Trophoblast cell (in vitro differentiated cells and primary cell): ENCODE measurements around the gene SLC48A1.

Experiments
- DNase-seq, 2 donors: peaks; one replicate each; pipeline ENCODE4 v3.0.0-alpha.2; 2016
- H2AFZ ChIP-seq: 2 replicates; pipeline ENCODE4 v1.6.1; 2013; ENCODE audit warnings: low read length, moderate library complexity, mild to moderate bottlenecking; ENCODE audit not compliant: insufficient read depth, poor library complexity
- H2AK5ac ChIP-seq: 2 replicates; pipeline ENCODE4 v1.6.1; 2013; ENCODE audit warnings: mild to moderate bottlenecking, low read length
- H2BK120ac ChIP-seq: 2 replicates; pipeline ENCODE4 v1.6.1; 2013; ENCODE audit warnings: low read length, mild to moderate bottlenecking, moderate library complexity; ENCODE audit not compliant: insufficient read depth, poor library complexity
- H2BK12ac ChIP-seq: 2 replicates; pipeline ENCODE4 v1.6.1; 2013; ENCODE audit warnings: mild to moderate bottlenecking, low read length, moderate library complexity
- H2BK5ac ChIP-seq: 2 replicates; pipeline ENCODE4 v1.6.1; 2013; ENCODE audit warnings: low read length, low read depth, moderate library complexity, mild to moderate bottlenecking; ENCODE audit not compliant: poor library complexity
- H3K14ac ChIP-seq: 2 replicates; pipeline ENCODE4 v1.6.1; 2013; ENCODE audit warnings: mild to moderate bottlenecking, low read length
- H3K18ac ChIP-seq: 2 replicates; pipeline ENCODE4 v1.6.1; 2013; ENCODE audit warnings: mild to moderate bottlenecking, low read length
- H3K23ac ChIP-seq: 2 replicates; pipeline ENCODE4 v1.6.1; 2013; ENCODE audit warnings: low read length
- H3K27ac ChIP-seq: 2 replicates; pipeline ENCODE4 v1.5.1; 2013; ENCODE audit warnings: low read depth, mild to moderate bottlenecking, inconsistent platforms, low read length, moderate library complexity
- H3K27me3 ChIP-seq: 2 replicates; pipeline ENCODE4 v1.6.1; 2013; ENCODE audit warnings: inconsistent platforms, mild to moderate bottlenecking, low read length, moderate library complexity; ENCODE audit not compliant: insufficient read depth
- H3K36me3 ChIP-seq, 2 experiments: 1 replicate in 1 of 2; 2 replicates in 1 of 2; pipeline ENCODE4 v1.6.1; 2013; ENCODE audit warnings: low read length in 2 of 2, mild to moderate bottlenecking in 2 of 2, moderate library complexity in 1 of 2; ENCODE audit not compliant: insufficient read depth in 2 of 2, control insufficient read depth in 1 of 2
- H3K4ac ChIP-seq: 2 replicates; pipeline ENCODE4 v1.6.1; 2013; ENCODE audit warnings: low read depth, mild to moderate bottlenecking, low read length, moderate library complexity
- H3K4me1 ChIP-seq, 2 experiments: 1 replicate in 1 of 2; 2 replicates in 1 of 2; pipeline ENCODE4 v1.6.1; 2013; ENCODE audit warnings: low read length in 2 of 2, mild to moderate bottlenecking in 2 of 2, moderate library complexity in 1 of 2; ENCODE audit not compliant: insufficient read depth in 2 of 2, control insufficient read depth in 1 of 2
- H3K4me2 ChIP-seq: 2 replicates; pipeline ENCODE4 v1.6.1; 2013; ENCODE audit warnings: inconsistent platforms, mild to moderate bottlenecking, low read length, moderate library complexity
- H3K4me3 ChIP-seq: 2 replicates; pipeline ENCODE4 v1.5.1; 2013; ENCODE audit warnings: mild to moderate bottlenecking, low read depth, low read length, inconsistent platforms
- H3K79me1 ChIP-seq: one replicate; pipeline ENCODE4 v1.6.1; 2013; ENCODE audit warnings: low read length
- H3K79me2 ChIP-seq: 2 replicates; pipeline ENCODE4 v1.6.1; 2013; ENCODE audit warnings: low read length, mild to moderate bottlenecking; ENCODE audit not compliant: control insufficient read depth, insufficient read depth, poor library complexity
- H3K9ac ChIP-seq: 2 replicates; pipeline ENCODE4 v1.6.1; 2013; ENCODE audit warnings: mild to moderate bottlenecking, low read length
- H3K9me3 ChIP-seq: 2 replicates; pipeline ENCODE4 v1.6.1; 2013; ENCODE audit warnings: low read depth, mild to moderate bottlenecking, control low read depth, inconsistent platforms, low read length; ENCODE audit not compliant: insufficient read depth
- H4K12ac ChIP-seq: 2 replicates; pipeline ENCODE4 v1.6.1; 2013; ENCODE audit warnings: low read depth, mild to moderate bottlenecking, low read length, moderate library complexity
- H4K8ac ChIP-seq: 2 replicates; pipeline ENCODE4 v1.6.1; 2013; ENCODE audit warnings: low read depth, mild to moderate bottlenecking, low read length, moderate library complexity
- H4K91ac ChIP-seq: one replicate; pipeline ENCODE4 v1.6.1; 2013; ENCODE audit warnings: low read depth, mild to moderate bottlenecking, low read length, moderate library complexity
- WGBS: extraction: QIAGEN DNeasy Blood & Tissue Kit; methylation state at CpG from one replicate; pipeline ENCODE4 v1.1.7; 2013; ENCODE audit warnings: missing lambda C conversion rate; ENCODE audit not compliant: insufficient read length, insufficient coverage; ENCODE audit errors: extremely low coverage; 5-methylcytosine and 5-hydroxymethylcytosine counted together

The SLC48A1 gene

DNA sequence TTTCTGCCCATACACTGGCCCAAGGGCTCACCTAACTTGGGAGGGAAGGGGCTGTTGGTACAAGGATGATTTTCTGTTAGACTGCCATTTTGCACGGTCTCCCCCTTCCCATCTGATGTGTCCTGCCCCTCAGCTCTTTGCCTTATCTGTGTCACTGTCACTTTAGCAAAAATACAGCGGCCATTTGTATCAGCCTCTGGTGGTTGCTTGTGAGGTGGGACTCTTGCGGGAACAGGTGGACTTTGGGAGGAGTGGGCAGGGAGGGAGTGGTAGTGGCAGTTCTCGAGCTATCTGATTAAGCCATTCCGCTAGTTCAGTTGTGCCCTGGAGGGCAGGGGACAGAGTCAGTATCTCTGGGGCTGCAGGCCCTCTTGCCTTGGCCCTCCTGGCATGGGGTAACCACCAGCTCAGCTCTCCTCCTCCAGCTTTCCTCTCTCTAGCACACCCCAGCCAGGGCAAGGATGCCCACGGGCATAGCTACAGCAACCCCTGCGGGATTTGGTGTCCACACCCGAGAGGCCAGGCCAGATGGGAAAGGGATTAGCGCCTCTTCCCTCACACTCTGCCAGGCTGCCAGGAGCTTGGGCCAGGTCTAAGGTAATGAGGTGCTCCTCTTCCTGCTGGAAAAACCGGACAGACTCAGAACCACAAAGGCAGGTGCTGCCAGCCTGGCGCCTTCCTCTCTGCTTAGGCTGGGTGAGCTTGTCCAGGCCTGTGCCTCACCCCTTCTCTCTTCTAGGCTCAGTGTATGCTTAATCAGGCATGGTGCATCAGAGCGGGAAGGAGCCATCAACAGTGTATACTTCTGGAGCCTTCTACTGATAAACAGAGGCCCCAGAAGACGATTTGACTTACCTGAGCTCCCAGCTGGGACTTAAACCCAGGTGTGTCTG, 8.7 kb downstream of the SLC48A1 start:
- Histone ChIP-seq H3K4me2 (no peak overlapping the region), H4K91ac (no peak overlapping the region), H3K23ac (no peak overlapping the region), H3K79me1 (peaks cover 2% of the 10 kb centered on the region), H2AFZ (no peak overlapping the region), H3K18ac (no peak overlapping the region), H4K8ac (no peak overlapping the region), H3K4ac (no peak overlapping the region), H3K27ac (no peak overlapping the region), H3K4me3 (no peak overlapping the region), H3K14ac (no peak overlapping the region), H3K79me2 (no peaks in the 10 kb centered on the region), H2AK5ac (no peak overlapping the region), H2BK120ac (no peak overlapping the region), H3K9ac (no peak overlapping the region), H3K36me3 (peaks cover 47 to 52% of the 10 kb centered on the region in 2 experiments), H3K9me3 (no peaks in the 10 kb centered on the region), H2BK5ac (no peak overlapping the region), H3K4me1 (peaks cover 2 to 10% of the 10 kb centered on the region in 2 experiments), H2BK12ac (no peak overlapping the region), H4K12ac (no peak overlapping the region), H3K27me3 (no peaks in the 10 kb centered on the region)
- DNase-seq = no peak
- no CpG with 5 or more reads among the region's 13 CpGs for WGBS

DNA sequence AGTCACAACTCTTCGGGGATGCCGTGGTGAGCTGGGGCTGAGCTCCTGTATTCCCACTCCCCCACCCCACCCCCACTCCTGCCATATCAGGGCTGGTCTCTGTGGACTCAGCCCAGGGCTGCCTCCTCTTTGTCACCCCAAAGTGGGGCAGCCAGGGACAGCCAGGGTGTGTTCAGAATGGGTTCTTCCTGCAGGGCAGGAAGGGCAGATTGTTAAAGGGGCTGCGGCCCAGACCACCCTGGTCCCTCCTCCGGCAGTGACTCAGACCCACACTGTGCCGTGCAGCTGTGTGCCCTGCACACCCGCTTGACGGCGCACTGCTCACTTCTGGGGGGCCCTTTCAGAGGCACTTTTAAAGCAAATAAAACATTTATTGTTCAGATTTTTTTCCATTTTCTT, 9.3 kb downstream of the SLC48A1 start:
- Histone ChIP-seq H3K4me1 (peaks cover 2 to 7% of the 10 kb centered on the region in 2 experiments), H3K4me3 (no peak overlapping the region), H3K4me2 (no peak overlapping the region), H3K14ac (no peak overlapping the region), H3K27ac (no peak overlapping the region), H3K9me3 (no peaks in the 10 kb centered on the region), H4K8ac (no peak overlapping the region), H3K18ac (no peak overlapping the region), H2AFZ (no peak overlapping the region), H4K91ac (no peak overlapping the region), H3K4ac (no peak overlapping the region), H2AK5ac (no peak overlapping the region), H3K36me3 (peaks cover 53 to 58% of the 10 kb centered on the region in 2 experiments), H2BK120ac (no peak overlapping the region), H3K79me1 (no peaks in the 10 kb centered on the region), H2BK12ac (no peak overlapping the region), H3K27me3 (no peaks in the 10 kb centered on the region), H3K23ac (no peak overlapping the region), H2BK5ac (no peak overlapping the region), H3K79me2 (no peaks in the 10 kb centered on the region), H3K9ac (no peak overlapping the region), H4K12ac (no peak overlapping the region)
- no CpG with 5 or more reads among the region's 8 CpGs for WGBS
- no peak for DNase-seq

DNA sequence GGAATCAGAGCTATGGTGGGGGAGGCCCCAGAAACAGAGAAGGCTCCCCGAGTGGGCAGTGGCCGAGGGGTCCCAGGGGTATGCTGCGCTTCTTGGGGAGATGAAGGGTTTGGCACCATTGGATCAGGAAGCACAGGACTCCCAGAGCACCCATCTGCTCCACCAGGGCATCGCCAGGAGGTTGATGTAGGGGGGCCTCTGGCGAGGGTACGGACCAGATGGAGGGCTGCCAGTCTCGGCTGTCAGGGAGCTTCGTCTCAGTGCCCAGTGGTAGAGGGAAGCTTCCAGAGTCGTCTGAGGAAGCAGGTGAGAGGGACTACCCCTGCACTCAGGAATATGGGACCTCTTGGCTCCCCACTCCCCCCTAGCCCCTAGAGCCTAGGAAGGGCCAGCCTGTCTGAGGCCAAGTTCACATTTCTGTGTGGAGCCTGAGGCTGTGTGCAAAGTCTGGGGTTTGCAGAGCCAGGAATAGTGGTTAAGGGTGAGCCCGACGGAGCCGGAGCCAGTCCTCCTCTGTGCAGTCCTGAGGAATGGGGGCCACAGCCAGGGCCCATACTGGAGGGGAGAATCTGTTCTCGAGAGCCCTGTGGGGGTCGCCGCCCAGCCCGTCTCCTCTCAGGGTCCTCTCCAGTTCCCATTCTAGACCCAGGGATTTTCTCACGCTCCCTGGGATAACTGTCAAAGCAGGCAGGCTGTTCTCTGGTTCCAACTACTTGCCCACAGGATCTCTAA, 10.2 kb downstream of the SLC48A1 start:
- Histone ChIP-seq H3K79me1 (no peaks in the 10 kb centered on the region), H3K18ac (no peak overlapping the region), H2BK120ac (no peak overlapping the region), H3K4ac (no peak overlapping the region), H3K27me3 (no peaks in the 10 kb centered on the region), H3K4me3 (no peak overlapping the region), H3K4me2 (no peak overlapping the region), H3K14ac (no peak overlapping the region), H4K8ac (no peak overlapping the region), H3K36me3 (peaks cover 61 to 67% of the 10 kb centered on the region in 2 experiments), H2AK5ac (no peak overlapping the region), H4K91ac (no peak overlapping the region), H3K9me3 (no peaks in the 10 kb centered on the region), H3K79me2 (no peaks in the 10 kb centered on the region), H2AFZ (no peak overlapping the region), H4K12ac (no peak overlapping the region), H2BK5ac (no peak overlapping the region), H2BK12ac (no peak overlapping the region), H3K4me1 (peaks cover 0 to under 1% of the 10 kb centered on the region in 2 experiments), H3K27ac (no peak overlapping the region), H3K9ac (no peak overlapping the region), H3K23ac (no peak overlapping the region)
- WGBS = no CpG with 5 or more reads among the region's 17 CpGs
- DNase-seq = no peak

DNA sequence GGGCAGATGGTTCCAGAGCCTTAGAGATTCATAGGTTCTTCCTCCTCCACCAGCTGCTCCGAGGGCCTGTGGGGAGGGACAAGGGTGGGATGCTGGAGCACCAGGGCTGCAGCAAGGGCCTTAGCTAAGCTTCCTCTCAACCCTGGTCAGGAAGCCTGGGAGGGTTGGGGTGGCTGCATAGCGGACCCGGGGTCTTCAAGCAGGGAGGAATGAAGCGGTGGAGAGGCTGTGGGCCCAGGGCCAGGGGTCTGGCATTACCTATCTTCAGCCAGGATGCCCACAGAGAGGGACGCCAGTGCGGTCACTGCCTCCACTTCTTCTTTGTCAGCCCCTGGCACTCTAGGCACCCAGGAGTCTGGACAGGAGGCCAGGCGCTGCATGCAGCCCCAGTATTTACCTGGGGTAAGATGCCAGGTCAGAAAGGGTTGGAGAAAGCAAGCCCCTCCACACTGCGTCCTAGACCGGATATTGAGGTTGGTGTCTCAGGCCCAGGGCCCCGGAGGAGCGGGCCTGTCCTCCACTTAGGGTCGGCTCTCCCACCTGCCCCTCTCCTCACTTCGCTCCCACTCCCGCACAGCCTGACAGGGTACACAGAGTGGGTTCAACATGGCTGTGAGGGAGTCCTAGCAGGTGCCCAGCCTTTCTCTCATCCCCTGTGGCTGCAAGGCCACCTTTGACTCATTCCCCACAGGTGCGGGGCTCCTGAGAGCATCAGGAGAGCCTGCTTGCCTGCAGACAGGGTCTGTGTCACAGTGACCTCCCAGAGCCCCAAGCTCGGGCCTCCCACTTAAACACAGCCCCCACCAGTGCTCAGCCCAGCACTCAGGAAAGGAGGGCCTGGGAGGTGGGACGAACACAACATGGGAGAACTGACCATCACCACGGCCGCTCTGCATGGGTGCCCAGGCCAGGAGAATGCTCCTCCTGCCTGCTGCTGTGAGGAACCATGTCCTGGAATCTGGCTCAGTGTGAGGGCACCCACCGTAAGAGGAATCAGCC, 11.1 kb downstream of the SLC48A1 start:
- no peak overlapping the region for H2BK5ac ChIP-seq
- H2BK120ac ChIP-seq = no peak overlapping the region
- H2BK12ac ChIP-seq = no peak overlapping the region
- no peaks in the 10 kb centered on the region for H3K27me3 ChIP-seq
- H2AK5ac ChIP-seq = no peak overlapping the region
- no peak overlapping the region for H4K91ac ChIP-seq
- no peak overlapping the region for H3K4me3 ChIP-seq
- no peak overlapping the region for H3K4ac ChIP-seq
- H3K9ac ChIP-seq = no peak overlapping the region
- H3K9me3 ChIP-seq = no peaks in the 10 kb centered on the region
- no peak overlapping the region for H2AFZ ChIP-seq
- no peak for DNase-seq
- H3K36me3 ChIP-seq = peaks cover 69 to 75% of the 10 kb centered on the region in 2 experiments
- no peak overlapping the region for H4K12ac ChIP-seq
- no peaks in the 10 kb centered on the region for H3K79me2 ChIP-seq
- H4K8ac ChIP-seq = no peak overlapping the region
- H3K23ac ChIP-seq = no peak overlapping the region
- no peak overlapping the region for H3K18ac ChIP-seq
- H3K27ac ChIP-seq = no peak overlapping the region
- no peaks in the 10 kb centered on the region for H3K79me1 ChIP-seq
- no CpG with 5 or more reads among the region's 20 CpGs for WGBS
- H3K4me1 ChIP-seq = no peaks in the 10 kb centered on the region
- H3K14ac ChIP-seq = no peak overlapping the region
- H3K4me2 ChIP-seq = no peak overlapping the region
